Non-pigmented ciliary epithelial cell (primary cell): ENCODE results near the gene MKLN1.
A peak's percentile ranks its signal among the peaks of the same experiment; 100 is the strongest.

Source experiments
- DNase-seq: peaks from one replicate; pipeline ENCODE4 v3.0.0-alpha.2; 2010; ENCODE audit warnings: low read depth

Gene MKLN1

DNA sequence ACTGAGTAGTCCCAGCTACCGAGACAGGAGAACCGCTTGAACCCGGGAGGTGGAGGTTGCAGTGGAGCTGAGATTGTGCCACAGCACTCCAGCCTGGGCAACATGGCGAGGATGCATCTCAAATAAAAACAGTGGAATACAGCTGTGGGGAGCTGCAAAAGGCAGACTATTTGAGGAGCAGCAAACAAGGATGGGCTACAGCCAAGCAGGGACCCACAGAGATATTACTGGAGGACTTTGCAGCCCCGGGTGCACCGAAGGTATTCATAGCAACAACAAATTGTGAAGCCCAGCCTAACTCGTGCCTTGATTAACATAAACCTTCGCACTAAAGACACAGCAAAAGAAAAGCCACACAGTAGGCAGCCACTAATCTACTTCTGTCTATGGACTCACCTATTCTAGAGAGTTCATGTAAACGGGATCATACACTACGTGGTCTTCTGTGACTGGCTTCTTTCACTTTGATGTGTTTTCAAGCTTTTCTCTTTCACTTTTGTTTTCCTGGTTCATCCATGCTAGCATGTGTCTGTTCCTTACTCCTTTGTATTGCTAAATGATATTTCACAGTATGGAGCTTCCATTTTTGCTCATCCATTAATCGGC is 194.8 kb downstream of the MKLN1 start:
- DNase-seq: no peak

GRCh38 chr7:131524115-131524514 is 196.4 kb downstream of the MKLN1 start:
- DNase-seq: no peak

DNA sequence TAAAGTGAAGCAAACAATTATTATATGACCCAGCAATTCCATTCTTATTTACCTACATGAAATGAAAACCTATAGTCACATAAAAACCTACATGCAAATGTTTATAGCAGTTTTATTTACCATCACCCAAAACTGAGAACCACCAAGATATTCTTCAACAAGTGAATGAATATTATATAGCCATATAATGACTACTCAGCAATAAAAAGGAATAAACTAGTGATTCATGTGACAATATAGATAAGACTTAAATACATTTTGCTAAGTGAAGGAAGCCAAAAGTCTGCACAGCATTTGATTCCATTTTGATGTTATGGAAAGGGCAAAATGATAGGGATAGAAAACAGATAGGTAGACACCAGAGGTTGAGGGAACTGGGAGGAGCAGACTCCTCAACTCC is 197.0 kb downstream of the MKLN1 start:
- no peak for DNase-seq

GRCh38 chr7:131525820-131526219 is 198.1 kb downstream of the MKLN1 start:
- no peak for DNase-seq

DNA sequence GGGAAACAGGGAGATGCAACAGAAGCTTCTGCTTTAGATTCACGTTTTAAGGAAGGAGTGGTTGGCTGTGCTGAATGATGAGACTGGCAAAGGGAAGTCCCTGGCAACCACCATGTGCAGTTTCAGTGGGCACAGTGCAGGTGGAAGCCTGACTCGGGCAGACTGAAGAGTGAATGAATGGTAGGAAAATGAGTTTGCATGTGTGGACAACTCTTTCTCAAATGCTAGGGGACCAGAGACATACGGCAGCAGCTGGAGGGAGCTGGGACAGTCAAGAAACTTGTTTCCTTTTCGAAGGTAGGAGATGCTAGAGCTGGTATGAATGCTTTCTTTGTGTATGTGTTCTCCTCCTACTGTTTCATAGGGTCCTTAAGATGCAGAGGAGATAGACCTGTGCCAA is 199.8 kb downstream of the MKLN1 start:
- no peak for DNase-seq

DNA sequence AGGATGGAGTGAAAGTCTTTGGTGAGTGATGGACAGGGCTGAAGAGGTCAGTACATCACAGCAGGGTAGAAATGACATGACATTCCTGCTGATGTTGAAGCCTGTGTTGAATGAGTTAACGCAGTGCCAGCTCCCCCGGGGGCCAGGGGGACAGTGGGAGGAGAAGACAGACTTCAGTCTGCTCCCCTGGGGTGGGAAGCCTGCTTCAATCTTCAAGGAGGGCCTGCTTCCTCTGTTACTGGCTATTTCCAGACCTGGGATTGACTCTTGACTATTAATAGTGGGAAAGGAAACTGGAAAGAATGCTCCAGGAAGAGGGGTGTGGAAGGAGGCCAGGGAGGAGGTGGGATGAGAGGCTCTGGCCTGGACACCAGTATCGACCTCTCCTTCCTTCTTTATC is 201.5 kb downstream of the MKLN1 start:
- no peak for DNase-seq

DNA sequence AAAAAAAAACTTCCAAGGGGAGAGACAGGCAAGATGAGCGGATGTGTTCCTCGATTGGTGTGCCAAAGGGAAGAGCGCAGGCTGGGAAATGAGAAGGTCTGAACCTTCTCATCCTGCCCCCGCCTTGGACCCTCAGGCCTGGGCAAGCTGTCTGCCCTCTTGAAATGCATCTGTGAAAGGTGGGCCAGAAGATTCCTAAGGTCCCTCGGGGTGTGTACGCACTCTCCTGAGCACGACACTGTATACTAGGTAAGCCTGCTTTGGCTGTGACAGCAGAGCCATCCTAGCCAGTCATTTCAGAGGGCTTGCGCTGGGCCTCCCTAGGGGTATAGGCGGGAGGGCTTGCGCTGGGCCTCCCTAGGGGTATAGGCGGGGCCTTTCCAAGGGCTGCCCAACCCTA is 201.9 kb downstream of the MKLN1 start:
- no peak for DNase-seq

GRCh38 chr7:131530137-131530536 is 202.5 kb downstream of the MKLN1 start:
- no peak for DNase-seq

DNA sequence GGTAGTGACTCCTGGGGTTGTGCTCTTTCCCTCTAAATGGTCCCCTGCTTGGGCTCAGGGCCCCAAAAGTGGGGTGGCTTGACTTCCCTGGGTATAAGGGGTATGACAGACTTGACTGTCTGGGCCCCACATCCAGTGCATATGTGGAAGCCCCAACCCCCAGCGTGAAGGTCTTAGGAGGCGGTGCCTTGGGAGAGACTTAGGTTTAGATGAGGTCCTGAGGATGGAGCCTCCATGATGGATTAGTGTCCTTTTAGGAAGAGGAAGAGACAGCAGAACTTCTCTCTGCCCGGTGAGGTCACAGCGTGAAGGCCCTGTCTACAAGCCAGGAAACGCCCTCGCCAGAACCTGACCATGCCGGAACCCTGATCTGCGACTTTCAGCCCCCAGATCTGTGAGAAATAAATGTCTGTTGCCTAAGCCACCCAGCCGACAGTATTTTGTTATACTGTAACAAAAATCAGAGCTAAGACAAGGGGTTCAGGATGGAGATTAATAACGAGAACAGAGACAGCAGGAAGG is 205.0 kb downstream of the MKLN1 start:
- DNase-seq: no peak

GRCh38 chr7:131533151-131533559 is 205.5 kb downstream of the MKLN1 start:
- no peak for DNase-seq

DNA sequence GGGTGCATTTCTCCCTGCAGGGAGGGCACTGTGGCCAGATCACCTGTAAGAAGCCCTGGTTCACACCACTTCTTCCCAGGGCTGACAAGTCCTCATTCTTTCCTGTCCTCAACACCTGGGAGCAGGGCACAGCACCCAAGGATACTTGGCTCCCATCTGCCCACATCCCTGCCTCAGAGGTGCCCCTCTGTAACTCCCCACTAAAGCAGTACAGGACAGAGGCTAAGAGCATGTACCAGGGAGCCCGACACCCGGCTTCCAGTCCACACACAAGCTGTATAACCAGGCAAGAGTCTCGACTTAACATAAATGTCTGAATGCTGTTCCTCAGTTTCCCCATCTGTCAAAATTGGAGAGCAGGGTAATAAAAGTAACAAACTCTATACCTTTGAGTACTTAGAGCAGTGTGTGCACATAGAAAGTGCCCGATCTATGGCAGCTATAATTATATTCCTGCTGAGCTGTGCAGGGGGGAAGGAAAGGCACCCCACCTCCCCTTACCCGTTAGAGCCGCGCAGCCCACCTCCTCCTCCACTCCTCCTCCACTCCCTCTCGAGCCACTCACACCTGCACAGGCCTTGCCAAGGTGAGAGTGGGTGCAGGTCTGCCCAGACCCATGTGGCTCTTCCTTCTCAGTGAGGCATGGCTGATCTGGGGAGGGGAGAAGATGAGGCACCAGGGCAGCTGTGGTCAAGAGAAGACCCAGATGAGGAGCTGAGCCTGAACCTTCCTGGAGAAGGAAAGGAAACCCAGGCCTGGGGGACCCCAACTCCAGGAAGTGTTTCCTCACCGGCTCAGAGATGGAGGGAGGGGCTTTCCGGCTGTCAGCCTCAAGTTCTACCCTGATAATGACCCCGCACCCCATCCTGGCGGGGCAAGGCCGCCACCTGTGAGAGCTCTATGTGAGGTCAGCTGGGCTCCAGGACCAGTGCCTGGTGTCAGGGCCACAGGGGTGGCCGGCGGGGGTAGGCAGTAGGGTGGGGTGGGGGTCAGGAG is 206.2 kb downstream of the MKLN1 start:
- DNase-seq: no peak

- DNase-seq: no peak
Observed at GRCh38 chr7:131536361-131536849, 208.7 kb downstream of the MKLN1 start.

DNA sequence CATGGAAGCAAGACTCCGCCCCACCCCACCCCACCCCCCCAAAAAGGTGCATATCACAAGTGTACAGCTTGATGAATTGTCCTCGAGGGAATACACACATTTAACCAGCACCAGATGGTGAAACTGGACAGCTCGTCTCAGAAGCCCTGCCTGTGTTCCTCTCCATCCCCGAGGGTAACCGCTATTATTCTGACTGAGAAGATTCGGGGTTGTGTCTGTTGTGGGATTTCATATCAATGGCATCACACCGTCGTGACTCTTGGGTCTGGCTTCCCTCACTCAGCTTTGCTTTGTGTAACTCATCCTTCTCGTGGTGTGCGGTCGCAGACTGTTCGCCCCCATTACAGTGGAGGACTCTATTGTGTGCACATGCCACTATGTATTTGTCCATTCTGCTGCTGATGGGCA is 209.9 kb downstream of the MKLN1 start:
- DNase-seq: no peak

DNA sequence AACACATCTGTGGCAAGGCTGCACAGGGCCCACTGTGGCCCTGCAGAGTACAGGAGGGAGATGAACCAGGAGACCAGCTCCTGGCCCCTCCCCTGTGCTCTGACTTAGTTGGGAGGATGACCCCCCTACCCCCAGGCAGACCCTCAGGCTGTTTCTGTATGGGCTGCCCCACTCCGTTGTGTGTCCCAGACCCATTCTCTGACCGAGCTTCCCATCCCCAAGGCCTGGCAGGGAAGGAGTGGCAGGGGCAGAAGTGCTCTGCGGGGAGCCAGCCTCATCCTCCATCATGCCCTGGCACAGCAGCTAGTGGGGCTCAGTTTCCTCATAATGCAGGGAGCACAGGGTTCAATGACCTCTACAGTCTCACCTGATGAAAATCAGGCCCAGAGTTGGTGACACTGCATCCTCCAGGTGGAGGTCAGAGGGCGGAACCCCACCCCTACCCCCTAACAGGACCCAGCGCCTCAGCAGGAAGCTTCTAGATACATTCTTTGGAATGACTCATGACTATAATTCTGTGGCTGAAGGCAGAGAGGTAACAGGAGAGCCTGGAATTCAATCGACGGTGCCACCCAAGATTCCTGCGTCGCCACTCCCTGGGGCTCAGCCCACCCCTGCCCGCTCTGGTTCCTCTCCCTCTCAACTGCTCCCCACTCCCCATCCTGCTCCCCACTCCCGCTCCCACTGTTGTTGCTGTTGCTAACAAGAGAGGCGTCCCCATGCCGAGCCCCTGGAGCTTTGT is 210.6 kb downstream of the MKLN1 start:
- peak; percentile 13 for DNase-seq

DNA sequence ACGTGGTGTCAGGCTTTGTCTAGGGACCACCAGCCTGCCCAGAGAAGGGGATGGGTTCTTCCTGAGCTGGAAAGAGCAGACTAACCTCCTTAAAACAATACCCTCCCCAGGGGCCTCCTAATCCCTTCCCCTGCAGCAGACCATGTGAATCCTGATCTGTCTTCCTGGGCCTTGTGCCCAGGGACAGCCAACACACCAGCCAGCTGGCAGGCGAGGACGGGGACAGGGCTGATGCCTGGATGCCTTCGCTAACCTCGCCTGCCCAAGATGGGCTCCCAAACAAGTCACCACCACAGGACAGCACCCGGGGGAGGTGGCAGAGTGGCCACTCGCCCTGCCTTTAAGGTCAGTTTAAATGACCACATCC is 211.1 kb downstream of the MKLN1 start:
- no peak for DNase-seq

GRCh38 chr7:131540491-131541162 is 213.0 kb downstream of the MKLN1 start:
- no peak for DNase-seq

GRCh38 chr7:131543298-131543697 is 215.6 kb downstream of the MKLN1 start:
- no peak for DNase-seq

- DNase-seq: no peak
Observed at GRCh38 chr7:131544021-131544420, 216.3 kb downstream of the MKLN1 start.

DNA sequence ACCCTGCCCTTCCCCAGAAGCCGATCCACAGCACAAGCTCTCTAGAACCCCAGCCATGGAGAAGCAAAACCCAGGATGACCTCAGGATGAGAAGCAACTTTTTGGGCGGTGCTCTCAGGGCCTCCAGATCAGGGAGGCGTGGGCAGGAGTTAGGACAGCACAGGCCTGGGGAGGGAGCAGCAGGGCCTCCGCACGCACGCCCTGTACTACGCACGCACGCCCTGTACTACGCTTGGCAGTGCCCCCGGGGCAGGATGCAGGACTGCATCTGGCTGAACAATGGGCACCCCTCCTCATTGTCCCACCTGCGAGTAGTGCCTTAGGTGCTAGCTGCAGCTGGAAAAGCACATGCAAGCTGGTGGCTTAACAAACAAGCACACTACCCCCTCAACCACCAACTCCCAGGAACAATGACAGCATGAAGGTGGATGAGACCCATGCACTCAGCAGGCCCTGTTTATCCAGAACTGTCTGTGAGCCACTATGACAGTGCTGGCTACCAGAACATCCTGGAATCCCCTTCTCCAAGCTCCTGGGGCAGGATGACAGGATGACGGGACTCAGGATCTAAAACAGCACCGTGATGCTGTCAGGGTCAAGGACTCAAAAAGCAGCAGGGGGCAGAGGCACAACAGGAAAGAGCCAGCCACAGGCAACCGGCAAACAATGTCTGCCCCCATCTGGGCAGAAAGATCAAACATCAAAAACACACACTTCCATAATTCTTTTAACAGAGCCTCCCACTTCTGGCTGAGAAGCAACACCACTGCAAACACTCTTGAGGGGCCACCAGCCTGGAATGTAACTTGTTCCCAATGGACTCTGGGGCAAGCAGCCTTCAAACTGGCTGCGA is 217.0 kb downstream of the MKLN1 start:
- DNase-seq: no peak

DNA sequence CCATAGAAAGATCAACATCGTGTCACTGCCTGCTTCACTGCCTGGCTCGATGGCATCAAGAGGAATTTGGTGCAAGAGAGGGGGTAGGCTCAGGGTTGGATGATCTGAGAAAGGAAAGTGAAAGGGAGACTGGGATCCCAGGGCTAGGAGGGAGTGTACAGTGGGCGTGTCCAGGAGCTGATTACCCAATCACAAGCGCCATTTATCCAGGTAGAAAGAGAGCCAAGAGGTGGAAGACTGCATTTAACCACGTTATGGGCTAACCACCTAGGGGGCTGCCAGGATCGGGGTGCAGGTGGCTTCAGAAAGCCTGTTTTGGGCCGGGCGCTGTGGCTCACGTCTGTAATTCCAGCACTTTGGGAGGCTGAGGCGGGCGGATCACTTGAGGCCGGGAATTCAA is 218.4 kb downstream of the MKLN1 start:
- no peak for DNase-seq
